Measurements from ENCODE around the gene BANF2.
"Not testable (repeated sequence)": the region's sequence is repeated elsewhere in the genome, so short reads cannot be mapped to it uniquely, and the experiment has no call there.

Gene BANF2

GRCh38 chr20:17699931-17700351 lies at the start of gene BANF2:
BANF2 (plus strand) TSS chr20:17699966; CDS start chr20:17725026, 25,060 bp downstream.
- no peak for DNase-seq

- DNase-seq, result no peak
These were observed 49.3 kb upstream of the BANF2 start for GRCh38 chr20:17650301-17651128.

GRCh38 chr20:17651129-17651759 lies 48.5 kb upstream of the BANF2 start:
- DNase-seq, result no peak

GRCh38 chr20:17651760-17652388 lies 47.9 kb upstream of the BANF2 start:
- no peak for DNase-seq

GRCh38 chr20:17652411-17652810 lies 47.4 kb upstream of the BANF2 start:
- no peak for DNase-seq

GRCh38 chr20:17653835-17654648 lies 45.7 kb upstream of the BANF2 start:
- DNase-seq, result no peak

- no peak for DNase-seq
These were observed 45.0 kb upstream of the BANF2 start for GRCh38 chr20:17654649-17655285.

- DNase-seq, result no peak
These were observed 44.5 kb upstream of the BANF2 start for GRCh38 chr20:17655286-17655651.

GRCh38 chr20:17655865-17656479 lies 43.8 kb upstream of the BANF2 start:
- DNase-seq, result no peak

GRCh38 chr20:17657079-17657825 lies 42.5 kb upstream of the BANF2 start:
- DNase-seq, result no peak

GRCh38 chr20:17657898-17658647 lies 41.7 kb upstream of the BANF2 start:
- DNase-seq, result no peak

GRCh38 chr20:17658648-17658993 lies 41.1 kb upstream of the BANF2 start:
- DNase-seq, result no peak

- not testable (repeated sequence) for DNase-seq
These were observed 40.4 kb upstream of the BANF2 start for GRCh38 chr20:17659344-17659743.

- no peak for DNase-seq
These were observed 40.0 kb upstream of the BANF2 start for GRCh38 chr20:17659801-17660200.

GRCh38 chr20:17660667-17661066 lies 39.1 kb upstream of the BANF2 start:
- DNase-seq, result no peak

- no peak for DNase-seq
These were observed 38.5 kb upstream of the BANF2 start for GRCh38 chr20:17661121-17661744.

GRCh38 chr20:17662333-17663039 lies 37.3 kb upstream of the BANF2 start:
- no peak for DNase-seq

- no peak for DNase-seq
These were observed 36.7 kb upstream of the BANF2 start for GRCh38 chr20:17663040-17663399.

- no peak for DNase-seq
These were observed 36.3 kb upstream of the BANF2 start for GRCh38 chr20:17663486-17663885.

Data from T1000 (cell line).